ENCODE measurements around the gene SPAG6. TPM values are rescaled to one million over a fixed set of nuclear protein-coding genes. Genes with fewer than 3 reads are reported as not detected.
A peak's percentile ranks its signal among the peaks of the same experiment; 100 is the strongest.

The SPAG6 gene
- total and polyA plus RNA-seq, 9 of the 15 experiments (the other 6 are each of a cell fraction or from before 2014, with no cell fraction given) = 3.5 to 23.1 (median 11.8) TPM

DNA sequence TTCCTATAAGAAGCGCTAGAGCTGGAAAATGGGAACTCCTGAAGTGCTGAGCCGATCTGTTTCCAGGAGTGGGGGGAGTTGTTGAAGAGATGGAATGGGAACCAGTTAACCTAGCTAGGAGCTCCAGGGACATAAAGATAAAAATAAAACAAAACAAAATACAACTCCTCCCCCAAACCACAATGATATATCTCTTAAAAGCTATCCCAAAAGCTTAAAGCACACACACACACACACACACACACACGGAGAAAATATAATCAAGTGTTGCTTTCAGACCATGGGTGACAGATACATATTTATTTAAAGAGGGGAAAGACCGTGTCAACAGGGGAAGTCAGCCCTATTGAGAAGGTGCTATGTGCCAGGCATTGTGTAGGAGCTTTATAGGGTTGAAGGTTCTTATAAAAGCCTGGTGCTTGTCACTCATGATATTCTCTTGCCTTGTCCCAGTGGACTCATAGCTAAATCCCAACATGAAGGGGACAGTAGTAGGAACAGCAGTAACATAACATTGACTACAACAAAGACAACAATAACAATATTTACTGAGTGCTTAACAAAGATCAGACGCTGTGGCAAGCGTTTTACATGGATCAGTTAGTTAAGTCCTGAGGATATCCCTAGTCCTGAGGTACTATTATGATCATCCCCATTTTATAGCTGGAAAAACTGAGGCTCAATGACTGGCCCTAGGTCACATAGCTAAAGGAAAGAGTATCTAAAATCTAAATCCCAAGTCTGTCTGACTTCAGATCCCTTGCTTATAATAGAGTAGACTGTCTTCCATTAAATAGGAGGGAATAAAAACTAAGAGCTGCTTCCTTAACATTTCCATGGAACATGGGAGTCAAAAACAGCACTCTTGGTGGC, 115.5 kb downstream of the SPAG6 start:
- Histone ChIP-seq H3K4me1 (replicated peaks in 1 of 2; ENCODE audit: control insufficient read depth in 2 of 2, insufficient read depth in 2 of 2, low read length in 2 of 2) (peaks cover 6 to 11% of the 10 kb centered on the region in 2 experiments; a peak in 3 of 5 replicates), H4K20me1 (replicated peaks; ENCODE audit: control insufficient read depth, insufficient read depth, low read length) (no peaks in the 10 kb centered on the region), H3K27me3 (ENCODE audit: control insufficient read depth in 2 of 2, insufficient read depth in 2 of 2, low read length in 2 of 2) (no peaks in the 10 kb centered on the region), H3K79me2 (ENCODE audit: control insufficient read depth, insufficient read depth, low read length) (no peaks in the 10 kb centered on the region), H3K9me3 (replicated peaks; ENCODE audit: control insufficient read depth, insufficient read depth, low read depth, low read length) (no peaks in the 10 kb centered on the region), H3K36me3 (ENCODE audit: control insufficient read depth, insufficient read depth, low read length) (no peaks in the 10 kb centered on the region), H3K4me2 (ENCODE audit: insufficient read depth, low read length) (no peak overlapping the region), H3K9me1 (ENCODE audit: control insufficient read depth, insufficient read depth, low read length) (peaks cover 3% of the 10 kb centered on the region), H3K27ac (ENCODE audit: extremely low read depth, low read depth, low read length) (no peak overlapping the region), H3K9ac (ENCODE audit: insufficient read depth in 1 of 2, low read depth in 2 of 2, low read length in 2 of 2) (peak overlapping the region in 1 of 2 experiments; percentile 36; a peak in 1 of 4 replicates), H2AFZ (ENCODE audit: low read depth, low read length) (peak overlapping the region; percentile 26), H3K4me3 (no peak overlapping the region)
- intact Hi-C loops (cut with micrococcal nuclease) (no loop called here), in situ Hi-C loops (cut with MboI) (no loop called here)
- no peak for DNase-seq (ENCODE audit: extremely low read depth in 1 of 4, low spot score in 3 of 4)
- FAIRE-seq = peak; percentile 61
- peak; percentile 39 for ATAC-seq
- no TSS peak for BruUV-seq (replicated peaks)
- 40% methylated on average over 6 of the region's 6 CpGs for WGBS (ENCODE audit: insufficient coverage, low coverage, missing lambda C conversion rate)
- ChIA-PET CTCF (ENCODE audit: low intra/inter-chr PET ratio) (no interaction called here), POLR2A (interaction anchor here (1.0 to 1.2 kb wide), 2 partner anchors 12 to 15 kb away, joined by 4 read pairs; no protein-coding TSS in a partner anchor)
- no peak for TF ChIP-seq NUFIP1 (IDR thresholded peaks at IDR 0.05; ENCODE audit: partially characterized antibody)
- TF ChIP-seq, protein P1, sequence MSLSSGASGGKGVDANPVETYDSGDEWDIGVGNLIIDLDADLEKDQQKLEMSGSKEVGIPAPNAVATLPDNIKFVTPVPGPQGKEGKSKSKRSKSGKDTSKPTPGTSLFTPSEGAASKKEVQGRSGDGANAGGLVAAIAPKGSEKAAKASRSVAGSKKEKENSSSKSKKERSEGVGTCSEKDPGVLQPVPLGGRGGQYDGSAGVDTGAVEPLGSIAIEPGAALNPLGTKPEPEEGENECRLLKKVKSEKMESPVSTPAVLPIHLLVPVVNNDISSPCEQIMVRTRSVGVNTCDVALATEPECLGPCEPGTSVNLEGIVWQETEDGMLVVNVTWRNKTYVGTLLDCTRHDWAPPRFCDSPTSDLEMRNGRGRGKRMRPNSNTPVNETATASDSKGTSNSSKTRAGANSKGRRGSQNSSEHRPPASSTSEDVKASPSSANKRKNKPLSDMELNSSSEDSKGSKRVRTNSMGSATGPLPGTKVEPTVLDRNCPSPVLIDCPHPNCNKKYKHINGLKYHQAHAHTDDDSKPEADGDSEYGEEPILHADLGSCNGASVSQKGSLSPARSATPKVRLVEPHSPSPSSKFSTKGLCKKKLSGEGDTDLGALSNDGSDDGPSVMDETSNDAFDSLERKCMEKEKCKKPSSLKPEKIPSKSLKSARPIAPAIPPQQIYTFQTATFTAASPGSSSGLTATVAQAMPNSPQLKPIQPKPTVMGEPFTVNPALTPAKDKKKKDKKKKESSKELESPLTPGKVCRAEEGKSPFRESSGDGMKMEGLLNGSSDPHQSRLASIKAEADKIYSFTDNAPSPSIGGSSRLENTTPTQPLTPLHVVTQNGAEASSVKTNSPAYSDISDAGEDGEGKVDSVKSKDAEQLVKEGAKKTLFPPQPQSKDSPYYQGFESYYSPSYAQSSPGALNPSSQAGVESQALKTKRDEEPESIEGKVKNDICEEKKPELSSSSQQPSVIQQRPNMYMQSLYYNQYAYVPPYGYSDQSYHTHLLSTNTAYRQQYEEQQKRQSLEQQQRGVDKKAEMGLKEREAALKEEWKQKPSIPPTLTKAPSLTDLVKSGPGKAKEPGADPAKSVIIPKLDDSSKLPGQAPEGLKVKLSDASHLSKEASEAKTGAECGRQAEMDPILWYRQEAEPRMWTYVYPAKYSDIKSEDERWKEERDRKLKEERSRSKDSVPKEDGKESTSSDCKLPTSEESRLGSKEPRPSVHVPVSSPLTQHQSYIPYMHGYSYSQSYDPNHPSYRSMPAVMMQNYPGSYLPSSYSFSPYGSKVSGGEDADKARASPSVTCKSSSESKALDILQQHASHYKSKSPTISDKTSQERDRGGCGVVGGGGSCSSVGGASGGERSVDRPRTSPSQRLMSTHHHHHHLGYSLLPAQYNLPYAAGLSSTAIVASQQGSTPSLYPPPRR (CRISPR knock-in tag; IDR thresholded peaks at IDR 0.05; ENCODE audit: borderline replicate concordance) = no peak
- TF ChIP-seq ZNF79 (CRISPR knock-in tag; IDR thresholded peaks at IDR 0.05; ENCODE audit: low read depth) = peak; percentile 95
- TF ChIP-seq BRF2 (IDR thresholded peaks at IDR 0.05; ENCODE audit: borderline replicate concordance, insufficient read depth, insufficient read length) = no peak
- peak; percentile 38 for TF ChIP-seq CHD4 (IDR thresholded peaks at IDR 0.05; ENCODE audit: insufficient read depth, insufficient replicate concordance, low read depth, low read length, poor library complexity, severe bottlenecking)
- no peak for TF ChIP-seq CEBPZ (IDR thresholded peaks at IDR 0.05; ENCODE audit: borderline replicate concordance, low read depth, low read length)
- TF ChIP-seq ADNP (tag; IDR thresholded peaks at IDR 0.05) = peak; percentile 79
- TF ChIP-seq ARID1B (IDR thresholded peaks at IDR 0.05) = peak; percentile 55; the same call in 1 of the 2 replicates
- no peak for TF ChIP-seq ETS2 (tag; IDR thresholded peaks at IDR 0.05; ENCODE audit: borderline replicate concordance, poor library complexity, severe bottlenecking)
